ENCODE data around the gene COPG2. TPM values are rescaled to one million over a fixed set of nuclear protein-coding genes. Genes with fewer than 3 reads are reported as not detected.

Gene COPG2
- polyA plus RNA-seq, 2 of the 4 experiments (the other 2 are of a cell fraction), result 17.1 to 39.5 TPM

DNA sequence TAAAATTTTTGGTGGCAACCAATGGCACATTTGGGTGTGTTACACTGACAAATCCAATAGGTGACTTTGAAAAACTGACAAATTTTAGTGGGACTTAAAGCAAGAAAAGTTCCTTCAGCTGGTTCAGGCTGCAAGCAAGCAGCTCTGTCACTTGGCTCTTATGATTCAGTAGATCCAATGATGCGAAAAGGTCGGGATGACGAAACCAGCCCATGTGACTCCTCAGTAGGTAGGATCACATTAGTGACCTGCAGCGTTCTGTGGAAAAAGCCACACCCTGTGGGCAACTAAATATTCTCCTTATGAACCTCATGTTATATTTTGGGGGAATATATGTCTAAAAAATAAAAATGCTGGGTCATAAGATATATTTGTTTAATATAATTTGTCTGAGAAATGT, 31.1 kb upstream of the COPG2 start:
- FAIRE-seq (no peak), DNase-seq (ENCODE audit: low read depth in 1 of 2, low spot score in 1 of 2) (peak in 1 of 2 experiments; percentile 4), ATAC-seq (no peak)
- TF ChIP-seq CHD2 (IDR thresholded peaks at IDR 0.05; ENCODE audit: low read length, partially characterized antibody) (no peak), BHLHE40 (IDR thresholded peaks at IDR 0.05; ENCODE audit: low read depth, low read length) (no peak), JUNB (IDR thresholded peaks at IDR 0.05) (no peak), SREBF2 (IDR thresholded peaks at IDR 0.05) (no peak), POLR2A (IDR thresholded peaks at IDR 0.05; ENCODE audit: low read length) (no peak), TP53 (CRISPR knock-in tag; IDR thresholded peaks at IDR 0.05) (no peak), KDM5A (IDR thresholded peaks at IDR 0.05) (no peak), EHMT2 (IDR thresholded peaks at IDR 0.05; ENCODE audit: low read depth) (no peak), HEYL (CRISPR knock-in tag; IDR thresholded peaks at IDR 0.05) (no peak), HOXB5 (CRISPR knock-in tag; IDR thresholded peaks at IDR 0.05) (no peak), KDM1A (IDR thresholded peaks at IDR 0.05; ENCODE audit: low read depth) (no peak), MYC (IDR thresholded peaks at IDR 0.05; ENCODE audit: borderline replicate concordance, low read length) (no peak)
- TF ChIP-seq, protein P1, sequence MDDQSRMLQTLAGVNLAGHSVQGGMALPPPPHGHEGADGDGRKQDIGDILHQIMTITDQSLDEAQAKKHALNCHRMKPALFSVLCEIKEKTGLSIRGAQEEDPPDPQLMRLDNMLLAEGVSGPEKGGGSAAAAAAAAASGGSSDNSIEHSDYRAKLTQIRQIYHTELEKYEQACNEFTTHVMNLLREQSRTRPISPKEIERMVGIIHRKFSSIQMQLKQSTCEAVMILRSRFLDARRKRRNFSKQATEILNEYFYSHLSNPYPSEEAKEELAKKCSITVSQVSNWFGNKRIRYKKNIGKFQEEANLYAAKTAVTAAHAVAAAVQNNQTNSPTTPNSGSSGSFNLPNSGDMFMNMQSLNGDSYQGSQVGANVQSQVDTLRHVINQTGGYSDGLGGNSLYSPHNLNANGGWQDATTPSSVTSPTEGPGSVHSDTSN (IDR thresholded peaks at IDR 0.05), result no peak
- TF ChIP-seq, protein P2, sequence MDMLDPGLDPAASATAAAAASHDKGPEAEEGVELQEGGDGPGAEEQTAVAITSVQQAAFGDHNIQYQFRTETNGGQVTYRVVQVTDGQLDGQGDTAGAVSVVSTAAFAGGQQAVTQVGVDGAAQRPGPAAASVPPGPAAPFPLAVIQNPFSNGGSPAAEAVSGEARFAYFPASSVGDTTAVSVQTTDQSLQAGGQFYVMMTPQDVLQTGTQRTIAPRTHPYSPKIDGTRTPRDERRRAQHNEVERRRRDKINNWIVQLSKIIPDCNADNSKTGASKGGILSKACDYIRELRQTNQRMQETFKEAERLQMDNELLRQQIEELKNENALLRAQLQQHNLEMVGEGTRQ (IDR thresholded peaks at IDR 0.05), result no peak
- TF ChIP-seq, protein P3, sequence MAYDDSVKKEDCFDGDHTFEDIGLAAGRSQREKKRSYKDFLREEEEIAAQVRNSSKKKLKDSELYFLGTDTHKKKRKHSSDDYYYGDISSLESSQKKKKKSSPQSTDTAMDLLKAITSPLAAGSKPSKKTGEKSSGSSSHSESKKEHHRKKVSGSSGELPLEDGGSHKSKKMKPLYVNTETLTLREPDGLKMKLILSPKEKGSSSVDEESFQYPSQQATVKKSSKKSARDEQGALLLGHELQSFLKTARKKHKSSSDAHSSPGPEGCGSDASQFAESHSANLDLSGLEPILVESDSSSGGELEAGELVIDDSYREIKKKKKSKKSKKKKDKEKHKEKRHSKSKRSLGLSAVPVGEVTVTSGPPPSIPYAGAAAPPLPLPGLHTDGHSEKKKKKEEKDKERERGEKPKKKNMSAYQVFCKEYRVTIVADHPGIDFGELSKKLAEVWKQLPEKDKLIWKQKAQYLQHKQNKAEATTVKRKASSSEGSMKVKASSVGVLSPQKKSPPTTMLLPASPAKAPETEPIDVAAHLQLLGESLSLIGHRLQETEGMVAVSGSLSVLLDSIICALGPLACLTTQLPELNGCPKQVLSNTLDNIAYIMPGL (CRISPR knock-in tag; IDR thresholded peaks at IDR 0.05; ENCODE audit: borderline replicate concordance), result no peak
- TF ChIP-seq, protein P4, sequence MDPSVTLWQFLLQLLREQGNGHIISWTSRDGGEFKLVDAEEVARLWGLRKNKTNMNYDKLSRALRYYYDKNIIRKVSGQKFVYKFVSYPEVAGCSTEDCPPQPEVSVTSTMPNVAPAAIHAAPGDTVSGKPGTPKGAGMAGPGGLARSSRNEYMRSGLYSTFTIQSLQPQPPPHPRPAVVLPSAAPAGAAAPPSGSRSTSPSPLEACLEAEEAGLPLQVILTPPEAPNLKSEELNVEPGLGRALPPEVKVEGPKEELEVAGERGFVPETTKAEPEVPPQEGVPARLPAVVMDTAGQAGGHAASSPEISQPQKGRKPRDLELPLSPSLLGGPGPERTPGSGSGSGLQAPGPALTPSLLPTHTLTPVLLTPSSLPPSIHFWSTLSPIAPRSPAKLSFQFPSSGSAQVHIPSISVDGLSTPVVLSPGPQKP (IDR thresholded peaks at IDR 0.05; ENCODE audit: low read depth, low read length), result no peak
- TF ChIP-seq, protein P5, sequence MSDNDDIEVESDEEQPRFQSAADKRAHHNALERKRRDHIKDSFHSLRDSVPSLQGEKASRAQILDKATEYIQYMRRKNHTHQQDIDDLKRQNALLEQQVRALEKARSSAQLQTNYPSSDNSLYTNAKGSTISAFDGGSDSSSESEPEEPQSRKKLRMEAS (IDR thresholded peaks at IDR 0.05), result no peak
- TF ChIP-seq, protein P6, sequence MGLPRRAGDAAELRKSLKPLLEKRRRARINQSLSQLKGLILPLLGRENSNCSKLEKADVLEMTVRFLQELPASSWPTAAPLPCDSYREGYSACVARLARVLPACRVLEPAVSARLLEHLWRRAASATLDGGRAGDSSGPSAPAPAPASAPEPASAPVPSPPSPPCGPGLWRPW (IDR thresholded peaks at IDR 0.05), result no peak
- TF ChIP-seq, protein P7, sequence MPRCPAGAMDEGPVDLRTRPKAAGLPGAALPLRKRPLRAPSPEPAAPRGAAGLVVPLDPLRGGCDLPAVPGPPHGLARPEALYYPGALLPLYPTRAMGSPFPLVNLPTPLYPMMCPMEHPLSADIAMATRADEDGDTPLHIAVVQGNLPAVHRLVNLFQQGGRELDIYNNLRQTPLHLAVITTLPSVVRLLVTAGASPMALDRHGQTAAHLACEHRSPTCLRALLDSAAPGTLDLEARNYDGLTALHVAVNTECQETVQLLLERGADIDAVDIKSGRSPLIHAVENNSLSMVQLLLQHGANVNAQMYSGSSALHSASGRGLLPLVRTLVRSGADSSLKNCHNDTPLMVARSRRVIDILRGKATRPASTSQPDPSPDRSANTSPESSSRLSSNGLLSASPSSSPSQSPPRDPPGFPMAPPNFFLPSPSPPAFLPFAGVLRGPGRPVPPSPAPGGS (IDR thresholded peaks at IDR 0.05), result no peak
- Histone ChIP-seq H3K4me3 (no peak overlapping the region), H3K4me2 (no peak overlapping the region), H3K9me3 (0 out of 3 replicates have a peak, but pooled peaks cover under 1% of the 10 kb centered on the region), H3K4me1 (no peaks in the 10 kb centered on the region), H3K27ac (no peak overlapping the region)
- ChIA-PET POLR2A (no interaction called here), CTCF (no interaction called here)
- 37% methylated on average over 4 of the region's 4 CpGs for WGBS (ENCODE audit: missing lambda C conversion rate)

DNA sequence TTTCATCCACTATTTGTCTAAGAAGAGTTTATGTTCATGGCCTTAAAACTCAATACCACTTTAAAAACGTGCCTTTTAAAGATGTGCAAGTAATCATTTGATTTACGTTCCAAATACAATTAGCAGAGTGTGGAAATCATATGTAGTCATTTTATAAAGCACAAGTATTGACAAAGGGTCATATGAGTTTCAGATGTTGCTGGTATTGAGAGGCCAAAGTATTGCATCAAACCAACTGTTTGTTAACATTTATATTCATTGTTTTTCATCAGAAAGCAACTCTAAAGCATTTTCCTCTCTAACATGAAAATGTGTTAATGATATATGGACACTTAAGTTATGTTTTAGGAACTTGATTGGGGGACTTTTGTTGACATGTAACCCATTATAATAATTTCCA, 29.3 kb upstream of the COPG2 start:
- Histone ChIP-seq H3K27ac (no peak overlapping the region), H3K4me2 (no peak overlapping the region), H3K4me1 (no peaks in the 10 kb centered on the region), H3K9me3 (no peaks in the 10 kb centered on the region), H3K4me3 (no peak overlapping the region)
- DNase-seq (ENCODE audit: low read depth in 1 of 2, low spot score in 1 of 2) (no peak), ATAC-seq (no peak), FAIRE-seq (no peak)
- POLR2A ChIA-PET, result no interaction called here
- 21% methylated on average over 2 of the region's 2 CpGs for WGBS (ENCODE audit: missing lambda C conversion rate)
- CTCF ChIA-PET, result no interaction called here
- no peak for TF ChIP-seq FOXS1 (CRISPR knock-in tag; IDR thresholded peaks at IDR 0.05)

Data from A549 (cell line).